Neutrophil (primary cell): ENCODE data around the gene TOLLIP.

Source experiments
- H3K27ac ChIP-seq: fragments of 200-600 bp; sonication (generic); 2 replicates; pipeline ENCODE4 v1.5.1; 2016; ENCODE audit warnings: mild to moderate bottlenecking, moderate library complexity
- H3K27me3 ChIP-seq: fragments of 200-600 bp; sonication (generic); 2 replicates; pipeline ENCODE4 v1.6.0; 2016; ENCODE audit warnings: mild to moderate bottlenecking
- H3K36me3 ChIP-seq: fragments of 200-600 bp; sonication (generic); 2 replicates; pipeline ENCODE4 v1.5.1; 2017
- H3K4me1 ChIP-seq, 2 experiments: fragments of 200-600 bp in 1 of 2; sonication (generic) in 1 of 2; 1 replicate in 1 of 2; 2 replicates in 1 of 2; pipeline versions ENCODE4 v1.5.1 to v1.6.1; 2013 to 2016; ENCODE audit warnings: low read depth in 1 of 2, low read length in 1 of 2, mild to moderate bottlenecking in 1 of 2, moderate library complexity in 1 of 2; ENCODE audit not compliant: control insufficient read depth in 1 of 2, insufficient read depth in 1 of 2
- H3K4me3 ChIP-seq, 2 experiments: fragments of 200-600 bp in 1 of 2; sonication (generic) in 1 of 2; 1 replicate in 1 of 2; 2 replicates in 1 of 2; pipeline ENCODE4 v1.5.1; 2013 to 2016; ENCODE audit warnings: low read depth in 1 of 2, low read length in 1 of 2, mild to moderate bottlenecking in 1 of 2, moderate library complexity in 1 of 2
- H3K9me3 ChIP-seq: fragments of 200-600 bp; sonication (generic); 2 replicates; pipeline ENCODE4 v1.5.1; 2016
- TF ChIP-seq, protein P1 (sequence below): fragments of 200-600 bp; sonication (generic); IDR thresholded peaks from 2 replicates; pipeline ENCODE4 v1.5.1; 2016; ENCODE audit warnings: antibody characterized with exemption

Gene TOLLIP

DNA sequence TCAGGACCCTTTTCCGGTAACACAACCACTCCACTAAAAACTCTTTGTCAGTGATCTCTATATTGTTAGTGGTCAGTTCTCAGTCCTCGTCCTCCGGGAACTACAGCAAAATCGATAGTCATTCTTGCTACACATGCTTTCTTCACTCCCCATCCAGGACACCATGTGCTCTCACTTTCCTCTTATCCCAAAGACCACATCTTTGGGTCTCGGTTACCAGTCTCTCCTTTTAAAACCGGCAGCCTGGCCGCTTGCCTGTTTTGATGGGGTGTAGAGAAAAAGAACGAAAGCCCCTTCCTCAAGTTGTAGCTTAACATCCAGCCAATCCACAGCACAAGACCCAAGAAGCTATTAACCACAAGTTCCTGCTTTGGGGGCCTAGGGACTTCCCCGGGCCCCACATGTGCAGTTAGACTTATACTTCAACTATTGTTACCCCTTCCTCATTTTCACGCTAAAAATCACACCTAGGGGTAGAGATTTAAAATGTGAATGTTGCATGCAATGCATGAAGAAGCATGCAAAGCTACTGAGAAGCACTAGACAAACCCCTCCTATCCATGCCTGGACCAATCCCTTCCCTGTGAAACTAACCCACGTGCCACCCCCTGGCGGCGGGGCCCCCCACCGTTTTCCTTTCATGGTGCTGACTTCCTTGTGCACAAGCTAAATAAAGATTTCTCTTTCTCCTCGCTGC lies 1.5 kb upstream of the TOLLIP start:
- H3K4me1 ChIP-seq = peaks cover 53% of the 10 kb centered on the region in 2 experiments
- no peaks in the 10 kb centered on the region for H3K27me3 ChIP-seq
- peak overlapping the region; percentile 70 to 78 for H3K4me3 ChIP-seq
- TF ChIP-seq, protein P1, sequence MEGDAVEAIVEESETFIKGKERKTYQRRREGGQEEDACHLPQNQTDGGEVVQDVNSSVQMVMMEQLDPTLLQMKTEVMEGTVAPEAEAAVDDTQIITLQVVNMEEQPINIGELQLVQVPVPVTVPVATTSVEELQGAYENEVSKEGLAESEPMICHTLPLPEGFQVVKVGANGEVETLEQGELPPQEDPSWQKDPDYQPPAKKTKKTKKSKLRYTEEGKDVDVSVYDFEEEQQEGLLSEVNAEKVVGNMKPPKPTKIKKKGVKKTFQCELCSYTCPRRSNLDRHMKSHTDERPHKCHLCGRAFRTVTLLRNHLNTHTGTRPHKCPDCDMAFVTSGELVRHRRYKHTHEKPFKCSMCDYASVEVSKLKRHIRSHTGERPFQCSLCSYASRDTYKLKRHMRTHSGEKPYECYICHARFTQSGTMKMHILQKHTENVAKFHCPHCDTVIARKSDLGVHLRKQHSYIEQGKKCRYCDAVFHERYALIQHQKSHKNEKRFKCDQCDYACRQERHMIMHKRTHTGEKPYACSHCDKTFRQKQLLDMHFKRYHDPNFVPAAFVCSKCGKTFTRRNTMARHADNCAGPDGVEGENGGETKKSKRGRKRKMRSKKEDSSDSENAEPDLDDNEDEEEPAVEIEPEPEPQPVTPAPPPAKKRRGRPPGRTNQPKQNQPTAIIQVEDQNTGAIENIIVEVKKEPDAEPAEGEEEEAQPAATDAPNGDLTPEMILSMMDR = no peak
- no peaks in the 10 kb centered on the region for H3K36me3 ChIP-seq
- no peaks in the 10 kb centered on the region for H3K9me3 ChIP-seq
- peak overlapping the region; percentile 96 for H3K27ac ChIP-seq

DNA sequence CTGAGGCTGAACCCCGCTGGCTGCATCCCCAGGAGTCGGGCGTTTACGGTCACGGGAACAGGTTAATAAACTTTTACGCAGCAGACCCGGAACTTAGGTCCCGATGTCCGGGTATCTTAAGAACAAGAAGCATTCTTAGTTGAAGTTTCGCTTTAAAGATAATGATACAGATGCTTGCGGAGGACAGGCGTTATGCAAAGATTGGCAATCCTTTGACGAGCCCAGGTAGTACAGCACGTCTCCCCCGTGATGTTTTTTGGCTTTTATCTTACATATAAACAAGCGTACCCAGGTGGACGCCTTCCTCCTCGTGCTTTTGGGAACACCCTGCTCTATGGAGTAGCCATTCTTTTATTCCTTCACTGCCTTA lies 871 bp upstream of the TOLLIP start:
- H3K27ac ChIP-seq = peak overlapping the region; percentile 96
- peak overlapping the region; percentile 70 to 78 for H3K4me3 ChIP-seq
- TF ChIP-seq, protein P1 = no peak
- no peaks in the 10 kb centered on the region for H3K9me3 ChIP-seq
- peaks cover 6% of the 10 kb centered on the region for H3K36me3 ChIP-seq
- H3K27me3 ChIP-seq = no peaks in the 10 kb centered on the region
- peaks cover 53% of the 10 kb centered on the region in 2 experiments for H3K4me1 ChIP-seq

DNA sequence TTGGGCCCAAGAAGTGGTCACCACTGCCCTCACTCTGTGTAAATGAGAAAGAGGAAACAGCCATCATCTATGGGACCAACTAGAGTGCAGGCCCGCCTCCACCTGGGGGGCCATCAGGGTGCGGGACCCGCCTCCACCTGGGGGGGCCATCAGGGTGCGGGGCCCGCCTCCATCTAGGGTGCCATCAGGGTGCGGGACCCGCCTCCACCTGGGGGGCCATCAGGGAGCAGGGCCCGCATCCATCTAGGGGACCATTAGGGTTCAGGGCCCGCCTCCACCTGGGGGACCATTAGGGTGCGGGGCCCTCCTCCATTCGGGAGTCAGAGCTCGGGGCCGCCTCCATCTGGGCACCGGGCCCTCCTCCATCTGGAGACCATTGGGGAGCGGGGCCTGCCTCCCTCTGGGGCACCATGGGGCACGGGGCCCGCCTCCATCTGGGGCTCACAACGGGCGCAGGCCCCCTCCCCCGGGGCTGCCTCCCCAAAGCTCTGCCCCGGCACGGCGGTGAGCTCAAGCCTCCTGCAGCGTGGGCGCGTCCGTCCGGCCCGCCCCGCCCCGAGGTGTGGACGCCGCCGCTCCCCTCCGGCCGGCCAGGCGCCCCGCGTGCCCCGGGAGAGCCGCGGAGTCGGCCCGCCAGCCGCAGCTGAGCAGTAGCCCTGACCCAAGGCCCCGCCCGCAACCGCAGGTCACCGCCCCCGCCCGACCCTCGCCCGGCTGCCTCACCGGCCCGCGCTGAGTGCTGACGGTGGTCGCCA lies 512 bp downstream of the TOLLIP start:
- Histone ChIP-seq H3K36me3 (peaks cover 10% of the 10 kb centered on the region), H3K27me3 (no peaks in the 10 kb centered on the region), H3K4me1 (peaks cover 53% of the 10 kb centered on the region in 2 experiments), H3K27ac (peak overlapping the region; percentile 96), H3K9me3 (no peaks in the 10 kb centered on the region), H3K4me3 (peak overlapping the region; percentile 70 to 78)
- TF ChIP-seq, protein P1 = no peak

DNA sequence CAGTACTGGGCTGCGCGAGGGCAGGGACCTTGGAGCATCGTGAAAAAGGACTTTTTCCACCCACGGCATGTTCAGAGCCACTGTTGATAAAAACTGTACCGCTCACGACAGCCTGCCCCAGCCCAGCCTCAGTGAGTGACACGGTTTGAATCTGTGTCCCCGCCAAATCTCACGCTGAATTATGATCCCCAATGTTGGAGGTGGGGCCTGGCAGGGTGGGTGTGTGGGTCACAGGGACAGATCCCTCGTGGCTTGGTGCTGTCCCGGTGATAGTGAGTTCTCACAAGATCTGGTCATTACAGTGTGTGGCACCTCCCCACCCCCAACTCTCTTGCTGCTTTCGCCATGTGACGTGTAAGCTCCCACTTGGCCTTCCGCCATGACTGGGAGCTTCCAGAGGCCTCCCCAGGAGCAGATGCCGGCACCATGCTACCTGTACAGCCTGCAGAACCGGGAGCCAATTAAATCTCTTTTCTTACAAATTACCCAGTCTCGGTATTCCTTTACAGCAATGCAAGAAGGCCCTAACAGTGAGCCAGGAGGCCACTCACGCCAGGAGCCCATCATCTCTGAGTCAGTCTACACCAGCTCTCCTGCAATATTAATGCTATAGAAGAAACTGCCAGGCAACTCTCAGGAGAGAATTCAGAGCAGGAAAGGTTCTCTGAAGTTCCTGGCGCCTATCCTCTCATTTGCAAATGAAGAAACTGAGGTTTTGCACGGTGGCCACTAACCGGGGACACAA lies 1.3 kb downstream of the TOLLIP start:
- Histone ChIP-seq H3K4me1 (peaks cover 58 to 59% of the 10 kb centered on the region in 2 experiments), H3K27me3 (no peaks in the 10 kb centered on the region), H3K4me3 (peak overlapping the region; percentile 70 to 78), H3K27ac (peak overlapping the region; percentile 96), H3K9me3 (no peaks in the 10 kb centered on the region), H3K36me3 (peaks cover 14% of the 10 kb centered on the region)
- TF ChIP-seq, protein P1 = no peak

DNA sequence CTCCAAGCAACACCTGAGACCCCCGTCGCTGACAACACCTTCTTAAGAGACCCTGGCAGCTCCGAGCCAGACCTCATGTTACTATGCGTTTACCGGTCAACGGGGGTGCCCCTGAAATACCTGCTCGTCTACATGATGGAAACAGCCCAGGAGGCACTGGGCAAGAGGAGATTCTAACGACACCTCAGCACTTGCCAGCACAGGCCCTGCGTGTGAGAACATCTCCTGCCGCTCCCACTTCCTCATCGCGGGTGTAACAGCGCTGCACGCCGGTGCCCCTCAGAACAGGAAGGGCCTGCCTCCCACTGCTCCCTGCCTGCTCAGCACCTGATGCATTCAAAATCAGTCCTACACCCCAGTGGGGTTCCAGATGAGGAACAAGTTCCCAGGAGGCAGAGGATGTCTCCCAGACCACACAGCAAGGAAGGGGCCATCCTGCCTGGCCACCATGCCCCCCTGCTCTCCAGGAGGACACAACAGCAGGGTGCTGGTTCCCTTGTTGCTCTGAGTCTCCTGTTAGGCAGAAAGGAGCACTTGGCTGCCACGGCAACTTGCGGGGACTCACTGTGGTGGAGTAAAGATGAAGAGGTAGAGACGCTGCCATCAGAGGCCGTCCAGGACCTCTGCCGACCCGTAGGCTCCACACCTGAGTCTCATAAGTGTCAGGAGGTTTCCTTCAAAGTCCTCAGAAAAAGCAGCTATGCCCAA lies 2.1 kb downstream of the TOLLIP start:
- H3K9me3 ChIP-seq = no peaks in the 10 kb centered on the region
- H3K4me3 ChIP-seq = peak overlapping the region; percentile 70 to 78
- peak overlapping the region; percentile 96 for H3K27ac ChIP-seq
- no peaks in the 10 kb centered on the region for H3K27me3 ChIP-seq
- peaks cover 17% of the 10 kb centered on the region for H3K36me3 ChIP-seq
- TF ChIP-seq, protein P1 = no peak
- peaks cover 65% of the 10 kb centered on the region in 2 experiments for H3K4me1 ChIP-seq
